GM18867 (cell line): ENCODE results near the gene CCDC197.

Source experiments
- ATAC-seq: cut with Tn5 transposase; IDR thresholded peaks from one replicate; pipeline ENCODE4 v1.9.1; 2021; ENCODE audit warnings: mild to moderate bottlenecking, moderate library complexity; ENCODE audit not compliant: unreplicated experiment

The CCDC197 gene

DNA sequence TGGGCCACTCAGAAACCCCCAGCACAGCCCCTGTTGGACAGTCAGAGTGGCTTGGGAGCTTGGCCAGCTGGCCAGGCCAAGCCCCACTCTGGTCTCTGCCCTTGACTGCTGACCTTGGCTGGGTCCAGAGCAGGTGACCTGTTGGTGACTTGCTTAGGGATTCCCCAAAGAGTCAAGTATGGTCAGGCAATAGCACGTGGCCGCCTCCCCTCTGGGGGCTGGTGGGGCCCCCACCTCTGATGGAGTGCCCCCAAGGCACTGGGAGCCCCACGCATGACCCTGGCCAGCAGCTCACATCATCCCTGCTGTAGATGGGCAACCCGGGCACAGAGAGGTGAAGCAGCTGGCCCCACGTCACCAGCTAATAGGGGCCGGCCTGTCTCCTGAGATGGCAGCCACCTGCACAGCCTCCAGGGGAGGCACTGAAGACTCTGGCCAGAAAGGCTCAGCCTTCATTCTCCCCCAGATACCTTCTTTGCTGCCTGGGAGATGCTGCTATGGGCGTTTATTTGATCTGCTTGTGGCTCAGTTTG lies 1.8 kb downstream of the CCDC197 start:
- no peak for ATAC-seq

DNA sequence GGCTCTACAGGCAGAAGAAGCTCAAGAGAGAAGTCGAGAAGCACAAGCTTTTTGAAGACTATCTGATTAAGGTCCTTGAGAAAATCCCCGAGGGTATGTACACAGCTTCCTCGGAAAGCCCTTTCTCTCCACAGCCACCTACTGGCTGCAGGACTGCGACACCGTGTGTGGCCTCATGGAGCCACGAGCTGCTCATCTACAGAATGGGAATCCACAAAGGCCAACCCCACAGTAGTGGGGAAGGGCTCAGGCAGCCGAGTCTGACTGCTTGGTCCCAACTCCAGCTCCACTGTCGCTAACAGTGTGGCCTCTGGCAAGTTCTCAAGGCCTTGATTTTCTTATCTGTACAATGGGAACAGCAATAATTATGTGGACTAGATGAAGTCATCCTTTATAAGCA lies 2.5 kb downstream of the CCDC197 start:
- ATAC-seq, result no peak

DNA sequence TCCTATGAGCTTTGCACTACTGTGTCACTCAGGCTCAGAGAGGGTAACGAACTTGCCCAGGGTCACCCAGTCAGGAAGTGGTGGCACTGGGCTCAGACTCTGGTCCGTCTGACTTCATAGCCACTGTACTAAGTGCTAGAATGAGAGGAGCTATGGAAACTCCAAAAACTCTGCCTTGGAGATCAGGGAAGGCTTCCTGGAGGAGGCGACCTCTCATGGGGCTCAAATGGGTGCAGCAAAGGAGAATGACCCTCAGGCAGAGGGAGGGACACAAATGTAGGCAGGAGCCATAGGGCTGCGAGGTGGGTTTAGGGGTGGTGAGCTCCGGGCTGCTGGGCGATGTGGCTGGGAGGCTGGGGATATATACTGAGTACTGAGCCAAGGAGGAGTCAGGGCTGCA lies 3.2 kb downstream of the CCDC197 start:
- no peak for ATAC-seq

DNA sequence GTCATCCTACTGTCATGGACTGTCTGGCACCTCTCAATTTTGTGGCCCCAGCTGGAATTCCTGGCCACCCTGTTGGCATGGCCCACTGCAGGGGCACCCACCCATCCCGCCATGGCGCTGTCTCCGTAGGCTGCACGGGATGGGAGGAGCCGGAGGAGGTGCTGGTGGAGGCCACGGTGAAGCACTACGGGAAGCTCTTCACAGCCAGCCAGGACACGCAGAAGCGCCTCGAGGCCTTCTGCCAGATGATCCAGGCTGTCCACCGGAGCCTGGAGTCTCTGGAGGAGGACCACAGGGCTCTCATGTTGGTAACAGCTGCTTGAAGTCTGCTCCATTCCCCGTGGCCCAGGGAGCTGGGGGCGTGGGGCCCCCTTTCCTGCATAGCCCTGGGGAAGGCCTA lies 3.9 kb downstream of the CCDC197 start:
- ATAC-seq, result no peak

DNA sequence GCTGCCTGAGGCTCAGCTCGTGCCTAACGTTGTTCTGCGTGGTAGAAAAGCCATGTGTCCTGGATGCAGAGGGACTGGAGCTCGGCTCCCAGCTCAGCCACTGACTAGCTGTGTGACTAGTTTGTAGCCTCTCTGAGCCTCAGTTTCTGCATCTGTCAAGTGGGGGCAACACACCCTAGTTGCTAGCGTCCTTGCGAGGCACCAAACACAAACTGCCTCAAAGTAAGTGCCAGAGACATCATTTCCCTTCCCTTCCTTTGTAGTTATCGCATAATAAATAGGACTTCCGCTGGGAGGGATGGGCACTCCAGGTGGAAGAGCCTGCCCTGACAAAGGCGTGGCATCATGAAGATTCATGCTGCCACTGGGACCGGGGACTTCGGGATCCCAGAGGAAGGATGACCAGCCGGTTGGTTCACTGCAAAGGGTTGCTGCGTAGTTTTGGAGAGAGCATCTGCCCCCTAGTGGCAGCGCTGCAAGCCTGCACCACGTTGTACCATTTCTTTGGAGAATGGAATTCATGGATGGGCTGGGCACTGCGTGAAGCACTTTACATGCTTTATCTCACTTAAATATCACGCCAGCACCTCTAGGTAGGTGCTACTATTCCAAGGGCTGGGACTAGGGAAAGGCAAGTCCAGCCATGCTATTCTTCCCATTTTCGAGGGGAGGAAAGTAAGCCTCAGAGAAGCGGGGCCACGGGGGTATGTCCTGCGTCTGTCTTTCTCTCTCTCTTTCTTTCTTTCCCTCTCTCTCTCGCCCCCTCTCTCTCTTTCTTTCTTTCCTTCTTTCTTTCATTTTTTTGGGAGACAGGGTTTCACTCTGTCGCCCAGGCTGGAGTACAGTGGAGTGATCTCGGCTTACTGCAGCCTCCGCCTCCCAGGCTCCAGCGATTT lies 4.6 kb downstream of the CCDC197 start:
- ATAC-seq, result no peak

DNA sequence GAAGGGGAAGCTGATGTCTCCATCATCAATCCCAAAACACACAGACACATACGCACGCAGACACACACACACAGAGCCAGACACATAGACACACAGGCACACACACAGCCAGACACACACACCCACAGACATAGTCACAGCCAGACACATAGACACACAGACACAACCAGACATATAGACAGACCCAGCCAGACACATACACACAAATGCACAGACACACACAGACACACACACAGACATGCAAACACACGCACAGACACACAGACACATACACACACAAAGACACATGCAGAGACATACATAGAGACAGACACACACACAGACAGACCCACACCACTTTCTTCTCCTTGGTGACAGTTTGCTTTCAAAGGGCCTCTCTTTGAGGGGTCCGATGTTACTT lies 6.3 kb downstream of the CCDC197 start:
- no peak for ATAC-seq

DNA sequence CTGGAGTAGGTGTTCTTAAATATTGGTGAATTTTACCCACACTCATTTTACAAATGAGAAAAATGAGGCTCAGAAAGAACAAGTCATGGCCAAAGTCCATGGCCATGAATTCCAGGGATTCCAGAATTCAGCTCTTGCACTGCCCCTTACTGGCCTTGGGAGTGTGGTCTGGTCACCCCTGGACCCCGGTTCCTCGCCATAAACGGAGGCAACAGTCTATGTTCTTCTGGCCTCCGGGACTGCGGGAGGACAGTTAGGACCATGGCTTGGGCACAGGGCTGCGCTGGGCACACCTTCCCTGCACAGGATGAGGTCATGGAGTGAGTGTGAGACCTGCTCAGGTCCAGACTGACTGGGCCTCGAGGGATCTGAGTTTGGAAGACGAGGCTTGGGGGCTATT lies 6.9 kb downstream of the CCDC197 start:
- ATAC-seq, result no peak

DNA sequence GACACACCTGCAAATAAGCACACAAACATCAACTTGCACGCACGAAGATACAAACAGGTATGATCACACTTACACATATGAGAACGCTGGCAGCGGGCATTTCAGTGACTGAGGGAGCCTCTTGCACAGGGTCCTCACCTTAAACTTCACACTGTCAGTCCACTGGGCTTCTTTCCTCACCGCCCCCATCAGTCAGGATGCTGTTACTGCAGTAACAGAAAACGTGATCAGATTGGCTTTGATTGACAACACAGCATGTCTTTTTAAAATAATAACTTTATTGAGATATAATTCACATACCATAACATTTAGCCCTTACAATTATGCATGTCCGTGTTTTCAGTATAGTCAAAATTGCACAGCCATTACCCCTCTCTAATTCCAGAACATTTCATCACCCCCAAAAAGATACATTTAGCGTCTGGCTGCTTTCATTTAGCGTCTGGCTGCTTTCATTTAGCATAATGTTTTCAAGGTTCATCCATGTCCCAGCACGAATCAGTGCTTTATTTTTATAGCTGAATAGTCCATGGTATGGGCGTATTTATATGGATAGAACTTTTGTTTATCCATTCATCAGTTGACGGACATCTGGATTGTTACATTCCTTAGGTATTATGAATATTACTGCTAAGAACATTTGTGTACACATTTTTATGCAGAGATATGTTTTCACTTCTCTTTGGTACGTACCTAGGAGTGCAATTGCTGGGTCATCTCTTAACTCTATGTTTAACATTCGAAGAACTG lies 8.4 kb downstream of the CCDC197 start:
- ATAC-seq, result no peak

DNA sequence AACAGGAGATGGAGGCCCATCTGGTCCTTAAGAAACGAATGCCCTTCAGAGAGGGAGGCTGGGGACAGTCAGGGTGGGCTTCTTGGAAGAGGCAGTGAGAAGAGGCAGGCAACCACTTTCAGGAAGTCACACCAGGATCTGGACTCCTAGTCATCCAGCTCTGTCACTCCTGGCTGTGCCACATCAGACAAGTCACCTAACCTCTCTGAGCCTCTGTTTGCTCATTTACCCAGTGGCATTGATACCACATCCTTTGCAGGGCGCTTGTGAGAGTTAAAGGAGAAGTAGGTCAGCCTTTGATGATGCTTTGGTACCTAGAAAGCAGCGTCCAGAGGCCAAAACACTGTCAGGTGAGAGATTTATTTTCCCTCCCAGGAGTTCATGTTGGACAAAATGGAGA lies 11.1 kb downstream of the CCDC197 start:
- no peak for ATAC-seq

DNA sequence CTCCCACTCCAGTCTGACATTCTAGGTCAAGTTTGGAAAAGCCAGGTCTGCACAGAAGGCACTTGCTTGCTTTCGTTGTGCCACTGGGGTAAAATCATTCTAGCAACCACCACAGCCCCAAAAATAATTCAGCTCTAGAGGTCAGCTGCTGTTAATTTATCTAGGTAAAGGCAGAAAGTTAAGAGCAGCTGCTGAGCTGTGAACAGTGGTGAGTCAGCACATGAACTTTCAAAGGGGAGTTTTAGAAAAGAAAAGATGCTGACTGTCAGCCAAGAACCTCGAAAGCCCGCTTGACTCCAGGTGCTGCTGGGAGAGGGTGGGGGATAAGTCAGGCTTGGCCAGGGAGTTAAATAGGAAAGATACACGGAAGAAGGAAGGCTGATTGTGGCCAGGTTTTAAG lies 12.7 kb downstream of the CCDC197 start:
- ATAC-seq, result peak; percentile 63

DNA sequence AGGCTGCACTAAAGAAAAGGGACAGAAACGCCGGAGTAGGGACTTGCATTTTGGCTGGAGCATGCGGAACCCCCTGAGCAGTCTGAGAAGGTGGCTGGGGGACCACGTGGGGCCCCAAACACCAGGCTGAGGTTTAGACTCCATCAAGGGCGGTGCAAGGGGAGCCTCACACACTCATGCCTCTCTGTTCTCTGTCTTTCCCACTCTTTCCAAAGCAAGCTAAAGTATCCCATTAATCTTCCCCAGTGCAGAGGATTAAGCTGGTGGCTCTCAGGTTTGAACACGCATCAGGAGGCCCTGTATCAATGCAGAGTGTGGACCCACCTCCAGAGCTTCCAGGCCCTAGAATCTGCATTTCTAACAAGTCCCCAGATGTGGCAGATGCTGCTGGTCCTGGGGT lies 13.5 kb downstream of the CCDC197 start:
- no peak for ATAC-seq

DNA sequence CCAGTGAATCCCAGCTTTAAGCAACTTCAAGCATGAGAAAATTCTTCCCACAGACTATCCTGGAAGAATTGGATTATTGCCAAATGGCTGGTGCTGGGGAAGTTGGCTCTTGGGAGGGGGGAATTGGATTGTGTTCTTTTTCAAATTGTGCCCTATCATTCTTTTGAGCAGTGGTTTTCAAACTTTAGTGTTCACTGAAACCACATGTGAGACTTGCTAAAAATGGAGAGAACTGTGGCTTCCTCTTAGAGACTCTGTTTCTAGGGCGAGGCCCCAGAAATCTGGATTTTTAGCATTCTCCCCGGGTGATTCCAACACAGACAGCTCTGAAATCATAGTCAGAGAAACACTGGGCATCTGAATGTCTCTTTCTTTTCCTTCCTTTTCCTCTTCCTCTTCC lies 14.7 kb downstream of the CCDC197 start:
- no peak for ATAC-seq

DNA sequence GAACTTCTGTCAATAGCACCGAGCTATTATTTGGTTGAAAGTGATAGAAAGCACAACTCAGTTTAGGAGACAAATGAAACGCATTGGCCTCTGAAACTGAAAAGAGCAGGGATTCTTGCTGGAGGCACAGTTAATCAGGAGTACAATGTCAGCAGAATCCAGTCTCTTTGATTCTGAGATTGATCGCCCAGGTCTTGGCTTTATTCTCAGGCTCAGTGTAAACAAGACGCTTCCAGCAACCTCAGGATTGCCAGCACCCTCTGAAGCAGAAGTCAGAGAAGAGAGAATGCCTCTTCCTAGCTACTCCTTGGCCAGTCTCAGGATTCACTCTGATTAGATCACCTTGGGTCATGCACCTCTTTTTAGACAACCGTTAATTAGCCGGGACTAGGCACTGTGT lies 17.3 kb downstream of the CCDC197 start:
- ATAC-seq, result no peak

DNA sequence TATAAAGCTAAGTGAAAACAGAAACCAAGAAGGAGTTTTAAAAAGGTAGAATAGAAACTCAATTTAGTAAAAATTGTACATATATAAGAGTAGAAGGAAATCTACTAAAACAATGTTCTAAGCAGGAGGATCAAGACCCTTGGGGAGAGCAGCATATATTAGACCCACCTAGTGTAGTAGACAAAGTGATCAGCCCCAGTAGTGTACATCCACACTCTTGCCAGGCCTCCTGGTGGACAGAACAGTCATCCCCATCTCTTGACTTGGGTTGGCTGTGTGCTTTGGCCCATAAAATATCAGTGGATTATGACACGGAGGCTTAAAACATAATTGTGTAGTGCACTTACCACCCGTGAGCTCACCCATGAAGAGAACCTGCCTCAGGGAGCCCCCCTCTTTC lies 18.1 kb downstream of the CCDC197 start:
- no peak for ATAC-seq

DNA sequence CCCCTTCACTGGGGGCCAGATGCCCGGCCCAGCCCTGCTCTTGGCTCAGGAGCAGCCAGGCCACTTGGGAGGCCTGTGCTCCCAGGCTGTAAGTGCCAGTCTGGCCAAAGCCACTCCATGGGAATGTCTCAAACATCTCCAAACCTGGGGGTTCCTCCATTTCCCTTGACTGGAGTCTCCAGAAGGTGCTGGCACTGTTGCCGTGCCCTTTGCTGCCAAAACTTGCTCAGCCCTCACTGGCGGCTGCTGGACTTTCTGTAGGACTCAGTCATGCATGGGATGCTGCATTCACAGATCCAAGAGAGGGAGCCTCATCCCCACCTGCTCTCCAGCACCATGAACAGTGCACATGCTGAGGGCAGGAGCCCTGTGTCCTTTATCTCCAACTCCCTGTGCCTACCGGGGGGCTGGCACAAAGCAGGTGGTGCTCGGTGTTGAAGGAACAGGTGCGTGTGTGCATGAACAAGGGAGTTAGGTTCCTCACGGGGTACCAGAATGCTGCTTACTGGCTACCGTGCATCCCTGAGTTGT lies 19.4 kb downstream of the CCDC197 start:
- ATAC-seq, result no peak

DNA sequence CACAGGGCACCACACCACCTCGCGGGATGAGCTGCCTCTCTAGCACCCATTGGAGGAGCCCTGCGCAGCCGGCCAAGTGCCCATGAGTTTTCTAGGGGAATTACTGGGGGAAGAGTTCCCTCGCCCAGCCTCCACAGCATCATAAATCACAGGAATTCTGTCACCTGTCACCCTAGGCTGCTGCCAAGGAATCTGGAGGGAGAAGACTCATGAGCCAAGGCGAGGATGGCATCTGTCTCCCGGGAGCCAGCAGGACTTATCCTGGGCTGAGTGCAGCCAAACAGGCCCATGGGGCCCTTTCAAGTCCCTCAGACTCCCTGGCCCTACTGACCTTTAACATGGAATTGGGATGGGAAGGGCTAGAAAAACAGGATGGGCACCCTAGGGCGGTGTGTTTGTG lies 21.2 kb downstream of the CCDC197 start:
- ATAC-seq, result no peak

DNA sequence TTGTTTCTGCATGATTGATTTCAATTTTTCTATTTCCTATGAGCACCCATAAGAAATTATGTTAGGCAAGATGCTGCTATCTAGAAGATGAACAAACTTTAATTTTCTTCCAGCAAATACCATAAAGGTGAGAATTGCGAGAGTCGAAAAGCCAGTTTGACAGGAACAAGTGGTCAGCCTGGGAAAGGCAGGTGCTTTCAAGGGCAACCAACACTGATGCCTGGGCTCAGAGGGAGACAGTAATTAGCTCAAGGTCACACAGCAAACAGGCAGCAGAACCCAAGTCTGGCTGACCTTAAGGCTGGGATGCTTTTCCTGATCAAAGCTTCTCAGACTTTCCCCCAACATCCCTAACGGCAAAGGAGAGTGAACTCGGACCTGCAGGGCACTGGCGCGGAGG lies 22.2 kb downstream of the CCDC197 start:
- ATAC-seq, result no peak

DNA sequence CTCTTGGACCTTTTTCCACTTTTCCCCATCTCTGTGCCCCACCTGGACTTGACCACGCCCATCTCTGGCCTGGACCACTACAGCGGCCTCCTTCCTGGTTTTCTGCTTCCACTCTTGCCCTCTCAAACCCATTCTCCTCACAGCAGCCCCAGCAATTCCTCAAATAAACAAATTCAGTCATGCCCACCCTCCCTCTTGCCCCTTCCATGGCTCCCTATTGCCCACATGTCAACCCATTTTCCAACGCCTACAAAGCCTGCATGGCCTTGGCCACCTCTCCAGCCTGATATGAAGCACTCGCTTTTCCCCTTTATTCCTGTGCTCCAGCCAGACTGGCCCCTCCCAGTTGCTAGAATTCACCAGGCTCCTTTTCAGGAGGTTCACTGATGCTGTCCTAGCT lies 23.2 kb downstream of the CCDC197 start:
- ATAC-seq, result no peak

DNA sequence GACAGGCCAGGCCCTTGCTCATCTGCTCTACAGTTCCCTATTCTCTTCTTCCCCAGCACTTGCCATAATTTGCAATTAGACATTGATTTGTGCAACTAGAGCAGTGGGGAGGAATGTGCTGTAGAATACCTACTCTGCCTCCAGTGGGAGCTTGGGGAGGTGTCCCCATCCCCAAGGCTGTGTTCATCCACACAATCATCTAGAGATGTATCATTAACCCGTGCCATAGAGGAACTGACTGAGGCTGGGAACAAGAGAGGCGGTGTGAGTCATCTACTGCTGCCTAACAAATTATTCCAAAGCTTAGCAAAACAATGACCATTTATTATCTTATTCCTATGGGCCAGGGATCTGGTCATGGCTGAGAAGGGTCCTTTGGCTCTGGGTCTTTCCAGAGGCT lies 23.9 kb downstream of the CCDC197 start:
- no peak for ATAC-seq

DNA sequence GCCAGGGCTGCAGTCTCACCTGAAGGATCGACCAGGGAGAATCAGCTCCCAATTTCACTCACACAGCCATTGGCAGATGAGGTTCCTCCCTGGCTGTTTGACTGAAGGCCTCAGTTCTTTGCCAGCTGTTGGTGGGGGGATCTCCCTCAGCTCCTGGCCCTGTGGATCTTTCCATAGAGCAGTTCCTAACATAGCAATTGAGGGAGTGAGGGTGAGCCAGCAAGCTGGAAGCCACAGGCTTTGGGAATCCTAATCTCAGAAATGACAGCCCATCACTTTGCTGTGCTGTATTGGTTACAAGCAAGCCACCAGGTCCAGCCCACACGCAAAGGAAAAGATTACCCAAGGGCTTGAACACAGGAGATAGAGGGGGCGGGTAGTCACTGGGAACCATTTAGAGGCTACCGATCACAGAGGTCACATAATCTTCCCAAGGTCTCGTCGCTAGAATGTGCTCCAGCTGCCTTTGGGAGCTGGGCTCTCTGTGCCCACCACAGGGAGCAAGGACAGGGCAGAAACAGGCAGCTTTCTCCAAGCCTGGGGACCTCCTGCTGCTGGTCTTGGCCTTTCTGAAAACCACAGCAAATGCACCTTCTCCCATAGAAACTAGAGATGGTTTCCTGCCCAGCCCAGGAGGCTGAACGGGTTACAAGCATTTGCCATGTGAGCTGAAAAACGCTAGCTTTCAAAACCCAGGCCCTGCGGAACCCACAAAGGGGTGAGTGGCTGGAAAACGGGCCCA lies 24.5 kb downstream of the CCDC197 start:
- ATAC-seq, result no peak
